NCI-H69 (cell line): Measurements from ENCODE around the gene AKR1D1.
"Not testable (repeated sequence)": the region's sequence is repeated elsewhere in the genome, so short reads cannot be mapped to it uniquely, and the experiment has no call there.

Source experiments
- DNase-seq: peaks from one replicate; lab custom pipeline; 2025; lab: John Stamatoyannopoulos, UW

AKR1D1 gene, protein sequence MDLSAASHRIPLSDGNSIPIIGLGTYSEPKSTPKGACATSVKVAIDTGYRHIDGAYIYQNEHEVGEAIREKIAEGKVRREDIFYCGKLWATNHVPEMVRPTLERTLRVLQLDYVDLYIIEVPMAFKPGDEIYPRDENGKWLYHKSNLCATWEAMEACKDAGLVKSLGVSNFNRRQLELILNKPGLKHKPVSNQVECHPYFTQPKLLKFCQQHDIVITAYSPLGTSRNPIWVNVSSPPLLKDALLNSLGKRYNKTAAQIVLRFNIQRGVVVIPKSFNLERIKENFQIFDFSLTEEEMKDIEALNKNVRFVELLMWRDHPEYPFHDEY

DNA sequence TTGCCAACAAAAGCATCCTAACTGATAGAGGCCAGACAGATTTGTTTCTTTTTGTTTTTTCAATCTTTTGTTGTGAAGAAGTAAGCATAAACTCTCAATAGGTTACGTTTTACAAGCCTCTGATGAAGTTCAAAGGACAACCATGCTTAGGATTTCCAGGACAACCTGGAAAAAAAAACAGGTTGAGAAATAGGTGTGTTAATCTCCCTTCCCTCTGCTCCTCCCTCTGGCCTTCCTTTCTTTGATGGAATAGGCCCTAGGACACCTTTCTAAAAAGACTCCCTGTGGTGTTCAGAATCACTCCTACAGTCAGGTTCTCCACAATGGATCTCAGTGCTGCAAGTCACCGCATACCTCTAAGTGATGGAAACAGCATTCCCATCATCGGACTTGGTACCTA is at the start of gene AKR1D1:
Gene AKR1D1, plus strand, starts transcription at position 264 of the 400 bp plus-strand sequence. Its CDS starts 60 bp downstream, at position 324.
- no peak for DNase-seq

DNA sequence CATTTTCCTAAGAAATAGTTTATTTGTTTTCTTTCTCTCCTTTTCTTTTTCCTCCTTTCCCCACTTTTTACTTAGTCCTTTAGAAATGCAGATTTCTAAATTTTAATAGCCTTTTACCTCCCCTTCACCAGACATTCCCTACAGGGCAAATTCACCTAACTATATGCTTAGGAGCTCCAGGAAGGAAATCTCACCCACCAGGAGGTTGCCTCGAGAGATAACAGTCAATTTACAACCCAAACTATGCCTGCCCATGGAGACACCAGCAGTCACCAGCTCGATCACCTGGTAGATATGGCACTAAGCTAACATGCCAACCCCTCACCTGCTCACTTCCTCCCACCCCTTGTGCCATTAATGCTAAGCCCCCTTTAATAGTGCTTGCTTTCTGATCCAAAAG is 49.2 kb upstream of the AKR1D1 start:
- no peak for DNase-seq

DNA sequence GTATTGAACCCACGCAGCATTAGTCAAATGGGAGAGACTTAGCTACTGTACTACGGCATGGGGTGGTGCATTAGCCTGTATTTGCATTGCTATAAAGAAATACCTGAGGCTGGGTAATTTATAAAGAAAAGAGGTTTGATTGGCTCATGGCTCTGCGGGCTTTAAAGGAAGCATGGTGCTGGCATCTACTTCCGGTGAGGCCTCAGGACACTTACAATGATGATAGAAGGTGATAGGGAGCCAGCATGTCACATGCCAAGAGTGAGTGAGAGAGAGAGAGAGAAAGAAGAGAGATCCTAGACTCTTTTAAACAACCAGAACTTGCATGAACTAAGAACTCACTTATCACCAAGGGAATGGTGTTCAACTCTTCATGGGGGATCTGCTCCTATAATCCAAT is 47.1 kb upstream of the AKR1D1 start:
- no peak for DNase-seq

GRCh38 chr7:138029941-138030340 is 46.3 kb upstream of the AKR1D1 start:
- no peak for DNase-seq

GRCh38 chr7:138030679-138031351 is 45.4 kb upstream of the AKR1D1 start:
- DNase-seq = no peak

DNA sequence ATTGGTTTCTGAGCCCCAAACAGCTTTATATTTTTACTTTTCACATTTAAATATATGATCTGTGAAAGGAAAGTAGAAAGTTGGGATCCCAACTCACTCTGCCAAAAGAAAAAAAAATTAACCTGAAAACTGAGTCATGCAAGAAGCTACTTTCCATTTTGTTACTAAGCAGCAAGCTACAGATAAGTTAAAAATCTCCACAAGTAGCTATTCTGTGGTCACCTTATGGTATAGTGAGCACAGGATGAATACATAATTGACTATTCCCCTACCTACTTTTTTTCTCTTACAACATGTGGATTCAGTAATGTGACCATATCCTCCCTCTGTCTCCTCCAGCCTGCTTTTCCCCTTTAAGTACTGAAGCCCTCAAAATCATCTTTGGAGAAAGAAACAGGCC is 44.1 kb upstream of the AKR1D1 start:
- DNase-seq = no peak

DNA sequence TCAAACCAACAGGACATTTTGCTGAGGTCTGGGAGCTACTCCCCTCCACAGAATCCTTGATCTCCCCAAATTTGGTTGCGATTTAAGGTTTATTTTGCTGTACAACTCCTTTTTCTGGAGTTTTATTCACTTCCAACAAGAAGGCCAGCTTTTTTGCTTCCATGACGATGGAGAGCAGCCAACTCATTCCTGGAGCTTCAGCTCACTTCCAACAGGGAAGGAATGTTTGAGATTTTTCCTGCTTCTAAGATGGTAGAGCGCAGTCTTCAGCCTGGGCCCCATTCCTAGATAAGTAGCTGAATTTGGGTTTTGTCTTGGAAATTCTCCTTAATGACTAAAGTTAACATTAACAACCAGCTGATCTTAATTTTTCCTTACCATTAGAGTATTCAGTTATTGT is 43.5 kb upstream of the AKR1D1 start:
- no peak for DNase-seq

- no peak for DNase-seq
Measured at GRCh38 chr7:138033241-138033640, 43.0 kb upstream of the AKR1D1 start.

DNA sequence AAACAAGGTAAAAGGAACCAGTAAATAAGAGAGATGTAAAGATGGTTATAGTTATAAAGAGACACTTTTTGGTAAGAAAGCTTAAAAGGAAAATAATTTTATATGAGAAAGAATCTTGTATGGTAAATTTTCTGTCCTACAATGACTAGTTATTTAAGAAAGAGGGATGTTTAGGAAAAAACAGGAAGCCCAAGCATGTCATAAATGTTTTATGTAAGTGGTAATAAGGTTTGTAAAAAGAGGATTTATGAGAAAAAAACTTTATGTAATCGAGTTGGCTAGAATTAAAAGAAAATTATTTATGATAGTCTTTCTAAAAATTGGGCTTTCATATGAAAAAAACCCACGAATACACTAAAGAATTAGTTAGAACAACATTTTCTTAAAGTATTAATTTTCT is 40.1 kb upstream of the AKR1D1 start:
- no peak for DNase-seq

DNA sequence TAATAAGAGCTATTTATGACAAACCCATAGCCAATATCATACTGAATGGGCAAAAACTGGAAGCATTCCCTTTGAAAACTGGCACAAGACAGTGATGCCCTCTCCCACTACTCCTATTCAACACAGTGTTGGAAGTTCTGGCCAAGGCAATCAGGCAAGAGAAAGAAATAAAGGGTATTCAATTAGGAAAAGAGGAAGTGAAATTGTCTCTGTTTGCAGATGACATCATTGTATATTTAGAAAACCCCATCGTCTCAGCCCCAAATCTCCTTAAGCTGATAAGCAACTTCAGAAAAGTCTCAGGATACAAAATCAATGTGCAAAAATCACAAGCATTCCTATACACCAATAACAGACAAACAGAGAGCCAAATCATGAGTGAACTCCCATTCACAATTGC is 36.2 kb upstream of the AKR1D1 start:
- not testable (repeated sequence) for DNase-seq

DNA sequence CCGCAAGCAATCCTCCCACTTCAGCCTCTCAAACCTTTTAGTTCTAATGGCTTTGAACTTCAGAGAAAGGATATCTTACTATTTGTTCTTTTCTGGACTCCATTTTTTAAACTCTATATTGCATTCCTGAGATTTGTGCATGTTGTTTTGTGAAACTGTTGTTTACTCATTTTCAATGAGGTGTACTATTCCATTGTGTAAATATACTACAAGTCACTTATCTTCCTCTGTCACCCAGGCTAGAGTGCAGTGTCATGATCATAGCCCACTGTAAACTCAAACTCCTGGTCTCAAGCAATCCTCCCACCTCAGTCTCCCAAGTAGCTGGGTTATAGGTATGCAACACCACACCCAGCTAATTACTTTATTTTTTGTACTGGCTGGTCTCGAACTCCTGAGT is 31.4 kb upstream of the AKR1D1 start:
- DNase-seq = no peak

DNA sequence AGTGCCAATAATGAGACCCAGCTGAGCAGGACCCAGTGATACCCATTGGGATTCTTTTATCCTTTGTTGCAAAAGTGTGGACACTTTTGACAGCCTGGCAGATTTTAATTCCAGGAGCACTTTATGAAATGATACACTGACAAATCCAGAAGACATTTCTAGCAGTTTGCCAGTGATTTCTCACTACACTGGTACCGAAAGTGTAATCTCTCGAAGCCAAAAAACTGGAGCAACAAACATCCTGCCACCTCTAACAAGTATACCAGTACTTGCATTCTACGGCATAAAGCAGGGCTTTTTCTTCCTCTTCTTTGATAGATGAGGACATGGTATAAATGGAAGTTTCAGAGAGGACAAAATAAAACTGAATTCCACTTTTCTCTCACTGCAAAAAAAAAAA is 28.4 kb upstream of the AKR1D1 start:
- no peak for DNase-seq

DNA sequence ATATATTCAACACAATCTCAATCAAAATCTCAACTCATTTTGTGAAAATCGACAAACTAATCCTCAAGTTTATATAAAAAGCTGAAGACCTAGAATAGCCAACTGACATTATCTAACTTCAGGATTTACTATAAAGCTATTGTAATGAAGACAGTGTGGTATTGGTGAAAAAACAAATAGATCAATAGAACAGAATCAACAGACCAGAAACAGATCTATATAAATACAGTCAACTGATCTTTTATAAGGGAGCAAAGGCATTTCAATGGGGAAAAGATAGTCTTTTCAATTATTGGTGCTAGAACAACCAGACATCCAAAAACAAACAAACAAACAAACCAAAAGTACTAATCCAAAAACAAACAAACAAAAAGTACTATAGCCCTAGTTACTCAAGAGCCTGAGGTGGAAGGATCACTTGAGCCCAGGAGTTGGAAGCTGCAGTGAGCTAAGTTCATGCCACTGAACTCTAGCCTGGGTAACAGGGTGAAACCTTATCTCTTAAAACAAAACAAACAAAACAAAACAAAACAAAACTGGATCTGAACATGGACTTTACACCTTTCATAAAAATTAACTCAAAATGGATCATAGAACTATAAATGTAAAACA is 26.6 kb upstream of the AKR1D1 start:
- DNase-seq = no peak

- not testable (repeated sequence) for DNase-seq
Measured at GRCh38 chr7:138051712-138052247, 24.5 kb upstream of the AKR1D1 start.

DNA sequence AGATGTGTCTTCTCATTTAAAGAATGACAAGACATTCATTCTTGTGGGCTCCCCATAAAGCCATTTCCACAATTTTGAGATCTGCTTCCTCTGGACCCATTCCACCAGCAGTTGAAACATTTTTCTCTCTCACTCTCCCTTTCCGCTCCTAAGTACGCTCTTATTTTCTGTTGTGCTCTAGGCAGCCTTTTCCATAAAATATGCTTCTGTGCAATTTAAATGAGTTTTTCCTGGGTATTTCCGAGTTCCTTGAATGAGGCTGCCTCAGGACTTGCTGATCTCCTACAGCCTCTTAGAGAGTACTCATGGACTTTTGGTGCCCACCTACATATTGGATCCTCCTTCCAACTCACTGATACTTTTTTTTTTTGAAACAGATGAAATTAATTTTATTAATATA is 23.6 kb upstream of the AKR1D1 start:
- no peak for DNase-seq

- DNase-seq = not testable (repeated sequence)
Measured at GRCh38 chr7:138055698-138056097, 20.6 kb upstream of the AKR1D1 start.

DNA sequence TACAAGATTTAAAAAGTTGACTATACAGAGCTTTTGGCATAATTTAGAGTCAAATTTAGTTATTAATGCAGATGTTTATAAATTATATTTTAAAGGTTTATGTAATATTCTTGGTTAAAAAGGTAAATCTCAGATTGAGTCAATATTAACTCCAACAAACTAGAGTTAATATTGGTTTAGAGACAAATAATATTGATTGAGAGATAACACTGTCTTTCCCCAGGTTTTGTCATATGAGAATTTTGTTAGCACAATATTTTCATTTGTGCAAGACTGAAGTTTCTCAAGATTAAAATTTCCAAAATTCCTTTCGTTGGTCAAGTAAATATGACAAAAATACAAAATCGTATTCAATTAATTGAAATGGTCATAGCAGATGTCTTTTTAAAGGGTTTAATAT is 12.9 kb upstream of the AKR1D1 start:
- DNase-seq = no peak

DNA sequence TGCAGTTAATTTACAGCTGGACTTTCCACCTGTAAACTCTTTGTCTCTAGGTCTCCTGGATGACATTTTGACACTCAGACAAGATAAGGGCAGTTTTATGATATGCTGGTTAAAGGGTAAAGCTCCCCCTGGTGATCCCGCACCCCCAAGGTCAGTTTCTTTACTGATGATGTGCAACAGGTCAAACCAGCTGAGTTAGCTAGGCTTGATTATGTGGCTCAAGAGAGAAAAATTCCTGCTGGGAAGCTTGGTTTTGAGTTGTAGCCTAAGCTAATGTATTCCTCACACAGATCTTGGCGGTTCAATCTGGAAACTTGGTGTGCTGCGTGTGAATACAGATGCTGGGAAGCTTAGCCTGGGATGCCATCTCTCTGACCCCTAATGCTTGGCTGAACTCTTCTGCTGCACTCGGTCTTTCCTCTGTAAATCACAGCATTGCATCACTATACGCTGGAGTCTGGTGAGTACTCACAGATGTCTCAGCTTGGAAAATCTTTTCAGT is 11.4 kb upstream of the AKR1D1 start:
- no peak for DNase-seq

- DNase-seq = no peak
Measured at GRCh38 chr7:138065827-138066226, 10.4 kb upstream of the AKR1D1 start.

- no peak for DNase-seq
Measured at GRCh38 chr7:138066954-138067394, 9.3 kb upstream of the AKR1D1 start.

DNA sequence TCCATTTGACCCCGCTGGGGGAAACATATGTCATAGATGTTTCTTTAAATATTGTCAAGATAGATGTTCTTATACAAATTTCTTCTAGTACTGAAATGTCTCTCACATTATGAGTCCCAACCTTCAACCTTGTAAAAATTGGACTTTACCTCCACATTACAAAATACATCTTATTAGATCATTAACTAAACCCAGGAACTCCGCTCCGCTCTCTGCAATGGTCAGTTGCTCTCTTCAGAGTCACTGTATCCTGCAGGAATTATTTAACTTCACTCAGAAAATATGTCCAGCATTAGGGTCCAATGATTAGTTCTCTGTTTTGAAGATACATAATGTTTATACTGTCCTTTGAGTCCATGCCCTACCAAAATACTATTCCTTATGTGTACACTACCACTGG is 8.5 kb upstream of the AKR1D1 start:
- DNase-seq = no peak

DNA sequence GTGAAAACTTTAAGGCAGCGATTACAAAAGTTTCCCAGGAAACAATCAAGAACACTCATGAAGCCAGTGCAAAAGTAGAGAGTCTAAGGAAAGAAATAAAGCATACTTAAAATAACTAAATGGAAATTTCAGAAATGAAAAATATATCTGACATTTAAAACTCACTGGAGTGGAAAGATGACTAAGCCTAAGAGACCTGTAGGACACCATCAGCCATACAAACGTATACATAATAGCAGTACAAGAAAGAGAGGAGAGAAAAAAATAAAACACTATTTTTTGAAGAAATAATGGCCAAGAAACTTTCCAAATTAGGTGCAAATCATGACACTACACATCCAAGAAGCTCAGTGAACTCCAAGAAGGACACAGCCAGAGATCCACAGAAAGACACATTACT is 5.4 kb upstream of the AKR1D1 start:
- DNase-seq = no peak

GRCh38 chr7:138072726-138073125 is 3.5 kb upstream of the AKR1D1 start:
- no peak for DNase-seq
